HG03045 (cell line): Measurements from ENCODE around the gene PIANP.
"Not testable (repeated sequence)": the region's sequence is repeated elsewhere in the genome, so short reads cannot be mapped to it uniquely, and the experiment has no call there.

Experiments
- ATAC-seq: cut with Tn5 transposase; IDR thresholded peaks from one replicate; pipeline ENCODE4 v1.9.1; 2021; ENCODE audit warnings: mild to moderate bottlenecking, moderate library complexity; ENCODE audit not compliant: unreplicated experiment

The PIANP gene

GRCh38 chr12:6708351-6708750, 7.7 kb upstream of the PIANP start:
- ATAC-seq: not testable (repeated sequence)

- no peak for ATAC-seq
These were observed 3.0 kb upstream of the PIANP start for GRCh38 chr12:6703631-6704030.

DNA sequence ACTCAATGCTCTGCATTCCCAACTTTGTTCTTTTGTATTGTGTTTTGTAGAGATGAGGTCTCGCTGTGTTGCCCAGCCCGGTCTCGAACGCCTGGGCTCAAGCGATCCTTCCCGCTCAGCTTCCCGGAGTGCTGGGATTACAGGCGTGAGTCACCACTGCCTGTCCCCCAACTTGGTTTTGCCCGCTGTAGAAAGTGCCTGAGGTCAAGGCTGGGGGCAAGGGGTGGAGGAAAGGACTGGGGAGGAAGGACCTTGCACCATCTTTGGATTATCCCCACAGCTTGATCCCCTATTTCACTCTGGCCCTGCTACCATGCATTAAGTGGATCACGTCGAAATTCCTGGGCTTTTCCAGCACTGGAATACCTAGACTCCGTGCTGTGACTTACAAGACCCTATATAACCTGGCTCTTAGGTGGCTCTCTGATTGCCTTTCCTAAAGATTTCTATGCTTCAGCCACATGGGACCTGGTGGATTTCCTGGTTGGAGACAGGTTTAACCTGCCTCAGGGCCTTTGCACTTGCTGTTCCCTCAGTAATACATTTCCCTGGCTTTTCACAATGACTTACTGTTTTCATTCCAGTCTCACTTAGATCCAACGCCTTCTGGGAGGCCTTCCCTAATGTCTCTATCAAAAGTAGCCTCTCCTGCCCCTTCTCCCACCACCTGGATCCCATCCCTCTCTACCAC, 608 bp upstream of the PIANP start:
- no peak for ATAC-seq

GRCh38 chr12:6699989-6700645, 498 bp downstream of the PIANP start:
- ATAC-seq: no peak

GRCh38 chr12:6699259-6699988, 1.2 kb downstream of the PIANP start:
- no peak for ATAC-seq

GRCh38 chr12:6698352-6699046, 2.1 kb downstream of the PIANP start:
- no peak for ATAC-seq

DNA sequence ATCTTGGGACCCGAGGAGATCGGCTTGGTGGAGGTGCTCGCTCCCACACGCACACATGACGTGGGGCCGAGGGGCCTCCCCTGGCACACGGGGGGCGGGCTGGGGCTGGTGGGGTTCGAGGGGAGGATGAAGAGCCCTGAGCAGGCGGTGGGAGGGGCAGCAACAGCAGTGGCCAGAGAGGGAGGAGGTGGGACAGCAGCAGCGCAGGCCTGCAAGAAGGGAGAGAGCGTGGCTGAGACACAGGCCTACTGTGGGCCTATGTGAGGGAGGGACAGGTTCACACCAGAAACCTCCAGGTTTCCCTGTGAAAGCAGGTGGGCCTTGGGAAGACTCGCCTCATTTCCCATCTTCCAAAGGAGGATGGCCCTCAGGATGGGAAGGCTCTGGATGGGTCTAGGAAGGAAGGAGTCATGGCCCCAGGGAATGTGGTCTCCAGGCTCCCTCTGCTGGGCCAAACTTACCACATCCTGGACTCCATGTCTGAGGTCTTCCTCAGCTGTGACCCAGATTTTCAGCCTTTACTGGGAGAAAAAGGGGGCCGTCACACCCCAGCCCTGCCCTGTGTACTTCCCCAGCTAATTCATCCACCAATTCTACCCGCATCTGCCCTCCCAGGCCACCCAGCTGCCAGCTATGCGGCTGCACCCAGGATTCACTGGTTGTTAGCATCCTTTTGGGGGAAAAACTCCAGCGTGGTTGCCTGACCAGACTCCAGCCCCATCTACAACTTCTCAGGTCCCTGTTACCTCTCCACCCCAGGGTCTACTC, 2.8 kb downstream of the PIANP start:
- ATAC-seq: no peak

GRCh38 chr12:6696690-6697583, 3.7 kb downstream of the PIANP start:
- no peak for ATAC-seq

GRCh38 chr12:6695313-6696045, 5.1 kb downstream of the PIANP start:
- no peak for ATAC-seq

- no peak for ATAC-seq
These were observed 5.9 kb downstream of the PIANP start for GRCh38 chr12:6694701-6695100.

DNA sequence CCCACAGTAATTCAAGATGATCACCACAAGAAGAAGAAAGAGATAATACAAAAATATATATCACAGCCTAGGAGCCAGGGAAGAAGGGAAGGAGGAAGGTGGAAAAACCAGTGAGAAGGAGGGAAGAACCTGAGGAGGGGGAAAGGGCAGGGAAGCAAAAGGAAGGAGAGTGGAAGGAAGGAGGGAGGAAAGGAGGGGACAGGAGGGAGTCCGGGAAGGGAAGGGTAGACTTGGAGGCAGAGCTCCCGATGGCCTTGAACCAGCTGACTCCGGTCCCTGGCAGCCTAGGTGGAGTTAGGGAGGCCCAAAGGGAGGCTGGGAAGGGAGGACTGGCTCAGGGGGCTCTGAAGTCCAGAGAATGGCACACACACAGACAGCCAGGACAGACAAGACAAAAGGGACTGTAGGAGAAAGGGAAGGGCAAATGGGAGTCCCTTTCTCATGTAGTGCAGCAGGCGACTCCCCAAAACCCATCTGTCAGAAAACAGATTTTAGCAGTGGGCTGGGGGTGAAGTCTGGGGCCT, 6.7 kb downstream of the PIANP start:
- no peak for ATAC-seq

DNA sequence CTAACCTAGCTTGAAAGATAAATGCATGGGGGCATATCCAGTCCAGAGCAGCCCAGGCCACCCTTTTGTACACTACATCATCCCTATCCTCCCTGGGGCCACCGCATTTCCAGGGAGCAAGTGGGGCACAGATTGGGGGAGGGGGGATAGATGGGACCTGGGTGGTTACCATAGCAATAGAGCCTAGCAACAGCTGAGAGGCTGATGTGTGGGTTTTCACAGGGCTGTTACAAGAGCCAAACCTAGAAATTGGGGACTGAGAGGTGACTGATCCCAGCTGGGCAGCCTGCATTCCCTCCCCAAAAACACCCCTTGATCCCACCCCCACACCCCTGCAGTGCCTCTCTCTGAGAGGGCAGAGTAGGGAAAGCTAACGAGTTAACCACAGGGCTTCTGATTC, 7.7 kb downstream of the PIANP start:
- no peak for ATAC-seq

- ATAC-seq: no peak
These were observed 9.1 kb downstream of the PIANP start for GRCh38 chr12:6691473-6691872.

DNA sequence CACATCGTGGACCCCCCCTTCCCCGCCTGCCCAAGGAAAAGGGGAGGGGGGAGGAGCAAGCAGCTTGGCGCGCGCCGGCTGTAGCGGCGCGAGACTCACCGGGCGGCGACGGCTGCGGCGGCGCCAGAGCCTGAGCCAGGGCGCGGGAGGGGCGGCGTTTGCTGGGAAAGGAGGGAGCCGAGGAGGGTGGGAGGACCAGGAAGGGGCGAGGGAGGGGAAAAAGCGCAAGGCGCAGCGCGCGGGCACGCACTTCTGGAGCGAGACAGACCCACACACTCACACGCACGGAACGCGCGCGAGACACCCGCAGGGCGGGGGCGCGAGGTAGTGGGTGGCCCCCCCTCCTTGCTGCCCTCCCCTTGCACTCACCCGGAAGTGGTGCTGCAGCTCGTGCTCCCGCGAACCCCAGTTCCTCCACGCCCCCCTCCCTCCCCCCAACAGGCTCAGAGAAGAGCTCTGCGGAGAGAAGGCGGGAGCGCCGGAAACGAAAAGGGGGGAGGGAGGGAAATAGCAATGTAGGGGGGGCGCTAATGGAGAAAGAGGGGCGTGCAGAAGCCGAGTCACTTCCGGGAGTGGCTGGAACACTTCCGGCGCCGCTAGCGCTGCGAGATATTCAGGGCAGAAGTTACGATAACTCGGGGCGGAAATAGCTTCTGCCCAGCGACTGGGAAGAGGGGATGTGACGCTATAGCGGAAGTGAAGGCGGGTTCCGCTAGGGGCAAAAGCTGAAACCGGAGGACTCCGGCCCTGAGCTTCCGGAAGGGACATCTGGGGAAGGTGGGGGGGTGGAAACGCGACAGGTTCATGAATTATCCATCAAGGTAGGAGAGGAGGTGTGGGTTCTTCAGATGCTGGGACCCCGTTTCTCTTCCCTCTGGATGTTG, 11.4 kb downstream of the PIANP start, which contains the start of gene ZNF384:
TSS of gene ZNF384 (minus strand) at position 377 of the 884 bp plus-strand sequence. CDS start 9,855 bp downstream, outside the sequence.
- ATAC-seq: peak; percentile 87

GRCh38 chr12:6688543-6688998, 12.0 kb downstream of the PIANP start:
- no peak for ATAC-seq

DNA sequence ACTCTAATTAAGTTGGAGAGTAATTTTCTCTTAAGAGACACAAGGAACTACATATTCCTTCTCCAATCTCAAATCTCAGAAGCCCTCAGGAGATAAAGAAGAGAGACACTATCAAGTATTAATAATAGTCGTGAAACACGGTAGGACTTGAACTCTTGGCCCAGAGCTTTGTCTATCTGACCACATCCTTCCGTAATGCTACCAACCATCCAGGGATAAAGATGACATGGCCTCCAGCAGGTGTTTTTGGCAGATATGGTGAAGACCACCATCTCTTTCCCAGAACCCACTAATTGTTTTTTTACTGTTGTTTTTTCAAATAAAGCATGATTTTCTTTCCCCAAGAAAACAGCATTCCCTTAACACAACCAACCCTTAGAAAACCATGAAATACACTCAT, 14.8 kb downstream of the PIANP start:
- ATAC-seq: no peak

- ATAC-seq: no peak
These were observed 16.0 kb downstream of the PIANP start for GRCh38 chr12:6684609-6685008.

DNA sequence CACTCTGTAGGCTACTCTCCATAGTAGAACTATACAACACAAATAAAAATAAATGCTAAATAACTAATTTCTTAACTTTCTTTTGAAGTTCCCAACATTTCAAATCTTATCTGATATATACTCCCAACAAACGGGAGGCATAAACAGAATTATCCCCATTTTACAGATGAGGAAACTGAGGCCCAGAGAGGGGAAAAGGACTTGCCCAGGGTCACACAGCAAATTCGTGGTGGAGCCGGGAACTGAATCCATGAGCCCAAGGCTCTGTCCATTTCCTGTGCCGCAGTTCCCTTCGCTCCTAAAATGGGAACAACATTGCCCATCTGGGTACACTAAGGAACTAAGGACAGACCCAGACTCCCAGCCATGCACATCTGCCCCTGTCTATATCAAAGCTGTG, 23.7 kb downstream of the PIANP start:
- ATAC-seq: no peak
